H9 (cell line): ENCODE measurements around the gene AP4S1. TPM values are rescaled to one million over a fixed set of nuclear protein-coding genes. Genes with fewer than 3 reads are reported as not detected.

ENCODE experiments used
- DNase-seq: peaks from one replicate; pipeline ENCODE4 v3.0.0-alpha.2; 2017
- H2AFZ ChIP-seq: one replicate; pipeline ENCODE4 v1.6.1; 2013; ENCODE audit warnings: mild to moderate bottlenecking, low read length, control low read depth, moderate library complexity
- H2AK5ac ChIP-seq: 2 replicates; pipeline ENCODE4 v1.6.1; 2013; ENCODE audit warnings: low read length, control low read depth, mixed read lengths; ENCODE audit not compliant: insufficient read length
- H2BK120ac ChIP-seq: one replicate; pipeline ENCODE4 v1.6.1; 2013; ENCODE audit warnings: low read depth, mild to moderate bottlenecking, low read length, control low read depth, inconsistent platforms; ENCODE audit not compliant: poor library complexity, severe bottlenecking
- H2BK12ac ChIP-seq: 2 replicates; pipeline ENCODE4 v1.6.1; 2013; ENCODE audit warnings: low read length, control low read depth, mixed read lengths, low read depth; ENCODE audit not compliant: insufficient read length
- H2BK15ac ChIP-seq: 2 replicates; pipeline ENCODE4 v1.6.1; 2013; ENCODE audit warnings: low read depth, low read length, control low read depth
- H2BK20ac ChIP-seq: one replicate; pipeline ENCODE4 v1.6.1; 2013; ENCODE audit warnings: low read depth, mild to moderate bottlenecking, low read length, control low read depth, inconsistent platforms; ENCODE audit not compliant: poor library complexity, severe bottlenecking
- H2BK5ac ChIP-seq: 2 replicates; pipeline ENCODE4 v1.6.1; 2013; ENCODE audit warnings: low read length, control low read depth, mixed read lengths; ENCODE audit not compliant: insufficient read length
- H3K14ac ChIP-seq: 2 replicates; pipeline ENCODE4 v1.6.1; 2013; ENCODE audit warnings: low read length, control low read depth; ENCODE audit not compliant: insufficient read depth
- H3K18ac ChIP-seq: 2 replicates; pipeline ENCODE4 v1.6.1; 2013; ENCODE audit warnings: low read depth, mild to moderate bottlenecking, mixed read lengths, low read length, control low read depth; ENCODE audit not compliant: insufficient read length
- H3K23ac ChIP-seq: 2 replicates; pipeline ENCODE4 v1.6.1; 2013; ENCODE audit warnings: low read length, control low read depth, mixed read lengths, low read depth; ENCODE audit not compliant: insufficient read length
- H3K23me2 ChIP-seq: 2 replicates; pipeline ENCODE4 v1.6.1; 2013; ENCODE audit warnings: low read depth, mild to moderate bottlenecking, mixed read lengths, low read length, control low read depth; ENCODE audit not compliant: insufficient read length, poor library complexity, severe bottlenecking
- H3K27ac ChIP-seq: 2 replicates; pipeline ENCODE4 v1.5.1; 2013; ENCODE audit warnings: low read length, control low read depth, mixed read lengths, low read depth; ENCODE audit not compliant: insufficient read length
- H3K27me3 ChIP-seq: 2 replicates; pipeline ENCODE4 v1.6.1; 2013; ENCODE audit warnings: low read length, control low read depth, inconsistent platforms; ENCODE audit not compliant: insufficient read depth
- H3K4ac ChIP-seq: 2 replicates; pipeline ENCODE4 v1.6.1; 2013; ENCODE audit warnings: low read depth, mild to moderate bottlenecking, control low read depth, inconsistent platforms, low read length, moderate library complexity
- H3K4me1 ChIP-seq: 2 replicates; pipeline ENCODE4 v1.6.1; 2013; ENCODE audit warnings: low read length, control low read depth, inconsistent platforms; ENCODE audit not compliant: insufficient read depth
- H3K4me2 ChIP-seq: 2 replicates; pipeline ENCODE4 v1.6.1; 2013; ENCODE audit warnings: low read length, control low read depth, mixed read lengths; ENCODE audit not compliant: insufficient read length, insufficient read depth
- H3K56ac ChIP-seq: 2 replicates; pipeline ENCODE4 v1.6.1; 2013; ENCODE audit warnings: low read depth, mild to moderate bottlenecking, mixed read lengths, low read length, control low read depth; ENCODE audit not compliant: insufficient read length
- H3K79me1 ChIP-seq: 2 replicates; pipeline ENCODE4 v1.6.1; 2013; ENCODE audit warnings: low read depth, mild to moderate bottlenecking, moderate library complexity, low read length, control low read depth, inconsistent platforms; ENCODE audit not compliant: insufficient read depth, poor library complexity, severe bottlenecking
- H3K79me2 ChIP-seq: 2 replicates; pipeline ENCODE4 v1.6.1; 2013; ENCODE audit warnings: low read length, control low read depth, inconsistent platforms; ENCODE audit not compliant: insufficient read depth
- H3K9ac ChIP-seq: 2 replicates; pipeline ENCODE4 v1.6.1; 2013; ENCODE audit warnings: low read length, control low read depth, mixed read lengths; ENCODE audit not compliant: insufficient read length; ENCODE audit errors: extremely low read depth
- H3K9me3 ChIP-seq: one replicate; pipeline ENCODE4 v1.6.1; 2013; ENCODE audit warnings: low read depth, low read length, inconsistent platforms; ENCODE audit not compliant: control insufficient read depth
- H3T11ph ChIP-seq: one replicate; pipeline ENCODE4 v1.6.1; 2013; ENCODE audit warnings: mild to moderate bottlenecking, low read length, control low read depth, inconsistent platforms
- H4K20me1 ChIP-seq: one replicate; pipeline ENCODE4 v1.6.1; 2013; ENCODE audit not compliant: control insufficient read depth, insufficient read length, insufficient read depth
- H4K5ac ChIP-seq: 2 replicates; pipeline ENCODE4 v1.6.1; 2013; ENCODE audit warnings: low read depth, mild to moderate bottlenecking, mixed read lengths, low read length, control low read depth; ENCODE audit not compliant: insufficient read length
- H4K8ac ChIP-seq: replicated peaks from 2 replicates; pipeline ENCODE4 v1.6.1; 2013; ENCODE audit warnings: low read length, control low read depth, mixed read lengths, low read depth; ENCODE audit not compliant: insufficient read length
- H4K91ac ChIP-seq: 2 replicates; pipeline ENCODE4 v1.6.1; 2013; ENCODE audit warnings: low read depth, mild to moderate bottlenecking, moderate library complexity, mixed read lengths, low read length, control low read depth; ENCODE audit not compliant: insufficient read length
- H3K27ac Mint-ChIP-seq, 3 experiments: 2 replicates in 2 of 3; 3 replicates in 1 of 3; pipeline ENCODE4 v1.8.0; 2020 to 2021; ENCODE audit warnings: mixed read lengths in 3 of 3, mild to moderate bottlenecking in 1 of 3, moderate library complexity in 1 of 3
- H3K27me3 Mint-ChIP-seq: 2 replicates; pipeline ENCODE4 v1.8.0; 2021; ENCODE audit warnings: low read depth, mild to moderate bottlenecking, moderate library complexity, mixed read lengths
- H3K36me3 Mint-ChIP-seq, 3 experiments: 2 replicates in 2 of 3; 3 replicates in 1 of 3; pipeline ENCODE4 v1.8.0; 2020 to 2021; ENCODE audit warnings: low read depth in 3 of 3, mixed read lengths in 3 of 3; ENCODE audit not compliant: insufficient read depth in 1 of 3
- H3K4me1 Mint-ChIP-seq, 2 experiments: 2 replicates each; pipeline ENCODE4 v1.8.0; 2020; ENCODE audit warnings: mixed read lengths in 2 of 2
- H3K4me3 Mint-ChIP-seq, 2 experiments: 2 replicates in 1 of 2; 3 replicates in 1 of 2; pipeline ENCODE4 v1.8.0; 2020 to 2021; ENCODE audit warnings: mild to moderate bottlenecking in 2 of 2, mixed read lengths in 2 of 2, moderate library complexity in 1 of 2
- H3K9me3 Mint-ChIP-seq, 2 experiments: 2 replicates in 1 of 2; 3 replicates in 1 of 2; pipeline ENCODE4 v1.8.0; 2020; ENCODE audit warnings: mild to moderate bottlenecking in 2 of 2, mixed read lengths in 2 of 2, moderate library complexity in 1 of 2
- CTCF ChIP-seq: fragments of 200-600 bp; sonication (generic); conservative IDR thresholded peaks from 3 replicates; pipeline ENCODE4 v1.8.0; 2021; ENCODE audit warnings: antibody characterized with exemption, mild to moderate bottlenecking
- WGBS: extraction: QIAGEN DNeasy Blood & Tissue Kit; methylation state at CpG from one replicate; pipeline ENCODE4 v1.1.7; 2013; ENCODE audit warnings: missing lambda C conversion rate, low lambda C conversion rate, mixed read lengths; ENCODE audit not compliant: insufficient read length; ENCODE audit errors: extremely low coverage; 5-methylcytosine and 5-hydroxymethylcytosine counted together
- total RNA-seq: library from RNA; stranded (reverse); gene quantifications from 2 replicates; pipeline ENCODE4 v1.2.1, GENCODE V29; 2021

Gene AP4S1
- total RNA-seq, 1 experiment from 2014 or later: 13.7 TPM

DNA sequence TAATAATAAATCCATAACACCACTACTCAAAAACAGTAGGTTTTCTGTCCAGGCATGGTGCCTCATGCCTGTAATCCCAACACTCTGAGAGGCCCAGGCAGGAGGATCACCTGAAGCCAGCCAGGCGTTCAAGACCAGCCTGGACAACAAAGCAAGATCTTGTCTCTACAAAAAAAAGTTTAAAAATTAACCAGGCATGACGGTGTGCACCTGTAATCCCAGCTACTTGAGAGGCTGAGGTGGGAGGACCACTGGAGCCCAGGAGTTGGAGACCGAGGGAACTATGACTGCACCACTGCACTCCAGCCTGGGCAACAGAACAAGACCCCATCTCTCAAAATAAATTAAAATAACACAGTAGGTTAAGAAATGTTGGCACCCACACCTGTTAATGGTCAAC lies 44.5 kb upstream of the AP4S1 start:
- no peak overlapping the region for H2AFZ ChIP-seq
- H2BK20ac ChIP-seq: no peak overlapping the region
- H2BK120ac ChIP-seq: no peak overlapping the region
- no peaks in the 10 kb centered on the region for H3K27me3 Mint-ChIP-seq
- H3K4ac ChIP-seq: no peak overlapping the region
- peaks cover 1 to 6% (median 4%) of the 10 kb centered on the region in 3 experiments; a peak in 4 of 7 replicates for H3K36me3 Mint-ChIP-seq
- no peak for DNase-seq
- no peak overlapping the region for H4K91ac ChIP-seq
- H2AK5ac ChIP-seq: no peak overlapping the region
- H3K56ac ChIP-seq: no peak overlapping the region
- no peak overlapping the region for H3K27ac ChIP-seq
- no peak for TF ChIP-seq CTCF
- H3K9me3 ChIP-seq: no peaks in the 10 kb centered on the region
- no peak overlapping the region for H2BK12ac ChIP-seq
- H3K9ac ChIP-seq: no peak overlapping the region
- peaks cover 12% of the 10 kb centered on the region; the same call in 1 of the 2 replicates for H3K79me2 ChIP-seq
- no peaks in the 10 kb centered on the region for H4K20me1 ChIP-seq
- no peak overlapping the region for H3K23ac ChIP-seq
- H4K8ac ChIP-seq: no peak overlapping the region
- H3K27ac Mint-ChIP-seq: peak overlapping the region in 1 of 3 experiments; percentile 35; a peak in 4 of 7 replicates
- no peak overlapping the region for H3T11ph ChIP-seq
- H3K79me1 ChIP-seq: peaks cover 5% of the 10 kb centered on the region
- H3K9me3 Mint-ChIP-seq: no peaks in the 10 kb centered on the region
- H3K18ac ChIP-seq: no peak overlapping the region
- no peaks in the 10 kb centered on the region for H3K4me1 ChIP-seq
- WGBS: no CpG with 5 or more reads among the region's 3 CpGs
- no peak overlapping the region for H2BK15ac ChIP-seq
- H3K14ac ChIP-seq: no peak overlapping the region
- no peak overlapping the region for H3K4me2 ChIP-seq
- peaks cover 6 to 7% of the 10 kb centered on the region in 2 experiments; a peak in 2 of 4 replicates for H3K4me1 Mint-ChIP-seq
- no peaks in the 10 kb centered on the region for H3K27me3 ChIP-seq
- no peak overlapping the region for H3K4me3 Mint-ChIP-seq
- no peak overlapping the region for H2BK5ac ChIP-seq
- H3K23me2 ChIP-seq: no peaks in the 10 kb centered on the region
- no peak overlapping the region for H4K5ac ChIP-seq
